Neural cell (in vitro differentiated cells): ENCODE measurements around the gene SAMD15. TPM values are rescaled to one million over a fixed set of nuclear protein-coding genes. Genes with fewer than 3 reads are reported as not detected.
"Not testable (repeated sequence)": the region's sequence is repeated elsewhere in the genome, so short reads cannot be mapped to it uniquely, and the experiment has no call there.

Experiments
- H2AFZ ChIP-seq: fragments of 200-600, 300-800 bp; sonication (generic), shearing (Covaris generic); 2 replicates; pipeline ENCODE4 v1.6.0; 2014; ENCODE audit warnings: low read depth, mild to moderate bottlenecking, antibody characterized with exemption, low read length, moderate library complexity
- H3F3A ChIP-seq: fragments of 200-600 bp; shearing (Covaris generic); 2 replicates; pipeline ENCODE4 v1.6.1; 2016; ENCODE audit warnings: mild to moderate bottlenecking, moderate library complexity, mixed read lengths, antibody characterized with exemption, low read length; ENCODE audit not compliant: insufficient read depth, poor library complexity, severe bottlenecking
- H3K27ac ChIP-seq: fragments of 200-600, 300-800 bp; sonication (generic), shearing (Covaris generic); 2 replicates; pipeline ENCODE4 v1.5.1; 2014; ENCODE audit warnings: mild to moderate bottlenecking, low read length, moderate library complexity
- H3K27me3 ChIP-seq: fragments of 300-800, 200-600 bp; sonication (generic), shearing (Covaris generic); 2 replicates; pipeline ENCODE4 v1.6.0; 2014; ENCODE audit warnings: mild to moderate bottlenecking, low read depth, low read length, moderate library complexity; ENCODE audit not compliant: insufficient read depth
- H3K36me3 ChIP-seq: fragments of 300-800, 200-600 bp; sonication (generic), shearing (Covaris generic); 2 replicates; pipeline ENCODE4 v1.5.1; 2014; ENCODE audit warnings: mild to moderate bottlenecking, antibody characterized with exemption, low read length, moderate library complexity; ENCODE audit not compliant: insufficient read depth
- H3K4me2 ChIP-seq: fragments of 300-800, 200-600 bp; sonication (generic), shearing (Covaris generic); 2 replicates; pipeline ENCODE4 v1.6.0; 2014; ENCODE audit warnings: mild to moderate bottlenecking, low read length
- H3K4me3 ChIP-seq: fragments of 300-800, 200-600 bp; sonication (generic), shearing (Covaris generic); 2 replicates; pipeline ENCODE4 v1.5.1; 2014; ENCODE audit warnings: mild to moderate bottlenecking, low read length, moderate library complexity
- H3K79me2 ChIP-seq: fragments of 200-600 bp; shearing (Covaris generic); replicated peaks from 2 replicates; pipeline ENCODE4 v1.6.0; 2014; ENCODE audit warnings: mild to moderate bottlenecking, low read length, moderate library complexity; ENCODE audit not compliant: insufficient read depth
- H3K9ac ChIP-seq: fragments of 300-800, 200-600 bp; sonication (generic), shearing (Covaris generic); 2 replicates; pipeline ENCODE4 v1.6.1; 2016; ENCODE audit warnings: mild to moderate bottlenecking, low read length, mixed read lengths
- H3K9me2 ChIP-seq: fragments of 200-600 bp; shearing (Covaris generic); 2 replicates; pipeline ENCODE4 v1.6.1; 2016; ENCODE audit warnings: mild to moderate bottlenecking, low read length, mixed read lengths; ENCODE audit not compliant: insufficient read depth
- H3K9me3 ChIP-seq: fragments of 200-600, 300-800 bp; sonication (generic), shearing (Covaris generic); 2 replicates; pipeline ENCODE4 v1.6.1; 2016; ENCODE audit warnings: mild to moderate bottlenecking, mixed run types, low read length, moderate library complexity, mixed read lengths
- H4K20me1 ChIP-seq: fragments of 200-600 bp; shearing (Covaris generic); 2 replicates; pipeline ENCODE4 v1.6.1; 2016; ENCODE audit warnings: mild to moderate bottlenecking, mixed run types; ENCODE audit not compliant: insufficient read depth
- EP300 ChIP-seq: fragments of 450-650 bp; conservative IDR thresholded peaks from 2 replicates; pipeline ENCODE4 v1.6.1; 2014; ENCODE audit warnings: antibody characterized with exemption, mild to moderate bottlenecking, moderate library complexity; ENCODE audit not compliant: poor library complexity, severe bottlenecking
- EZH2 ChIP-seq: fragments of 200-600, 300-800 bp; shearing (Covaris generic), sonication (generic); IDR thresholded peaks from 2 replicates; pipeline ENCODE4 v1.6.1; 2014; ENCODE audit warnings: antibody characterized with exemption, low read length, borderline replicate concordance, mild to moderate bottlenecking; ENCODE audit not compliant: insufficient read depth, poor library complexity, severe bottlenecking
- MXI1 ChIP-seq: fragments of 450-650 bp; conservative IDR thresholded peaks from 2 replicates; pipeline ENCODE4 v1.6.1; 2014; ENCODE audit warnings: antibody characterized with exemption, mild to moderate bottlenecking; ENCODE audit not compliant: poor library complexity, severe bottlenecking
- POLR2AphosphoS5 ChIP-seq: IDR thresholded peaks from 2 replicates; pipeline ENCODE4 v1.6.1; 2012
- RAD21 ChIP-seq: fragments of 450-650 bp; conservative IDR thresholded peaks from 2 replicates; pipeline ENCODE4 v1.6.1; 2014; ENCODE audit warnings: antibody characterized with exemption, mild to moderate bottlenecking, moderate library complexity
- REST ChIP-seq: IDR thresholded peaks from 2 replicates; pipeline ENCODE4 v1.6.1; 2012; ENCODE audit warnings: borderline replicate concordance
- SMC3 ChIP-seq: fragments of 450-650 bp; conservative IDR thresholded peaks from 2 replicates; pipeline ENCODE4 v1.6.1; 2014; ENCODE audit warnings: antibody characterized with exemption, mild to moderate bottlenecking, moderate library complexity; ENCODE audit not compliant: poor library complexity
- TAF1 ChIP-seq: IDR thresholded peaks from 2 replicates; pipeline ENCODE4 v1.6.1; 2012; ENCODE audit warnings: low read depth
- polyA plus RNA-seq: library from polyadenylated mRNA; depleted of rRNA; stranded (reverse); fragments of >200 nt; gene quantifications from 2 replicates; pipeline ENCODE4 v1.2.3, GENCODE V29; 2014
- TF ChIP-seq, protein P1 (sequence below): fragments of 450-650 bp; IDR thresholded peaks from 2 replicates; pipeline ENCODE4 v1.5.1; 2014; ENCODE audit warnings: antibody characterized with exemption, mild to moderate bottlenecking, moderate library complexity; ENCODE audit not compliant: poor library complexity, severe bottlenecking

Gene SAMD15
- polyA plus RNA-seq, 1 donor from 2014 or later, result 2.8 TPM

GRCh38 chr14:77416098-77416497 is 38.9 kb downstream of the SAMD15 start:
- not testable (repeated sequence) for H3K9me3 ChIP-seq, H3F3A ChIP-seq, H3K4me2 ChIP-seq, H3K9ac ChIP-seq, H3K27me3 ChIP-seq, H3K79me2 ChIP-seq, H2AFZ ChIP-seq, H3K36me3 ChIP-seq, H4K20me1 ChIP-seq, H3K27ac ChIP-seq, H3K4me3 ChIP-seq, H3K9me2 ChIP-seq

GRCh38 chr14:77416836-77417235 is 39.7 kb downstream of the SAMD15 start:
- H3K4me2 ChIP-seq, result no peak overlapping the region
- no peaks in the 10 kb centered on the region for H3F3A ChIP-seq
- no peak overlapping the region for H3K27ac ChIP-seq
- no peaks in the 10 kb centered on the region for H4K20me1 ChIP-seq
- no peak overlapping the region for H2AFZ ChIP-seq
- H3K9me3 ChIP-seq, result no peaks in the 10 kb centered on the region
- TF ChIP-seq POLR2AphosphoS5, result no peak
- TF ChIP-seq RAD21, result no peak
- no peak for TF ChIP-seq MXI1
- TF ChIP-seq, protein P1, sequence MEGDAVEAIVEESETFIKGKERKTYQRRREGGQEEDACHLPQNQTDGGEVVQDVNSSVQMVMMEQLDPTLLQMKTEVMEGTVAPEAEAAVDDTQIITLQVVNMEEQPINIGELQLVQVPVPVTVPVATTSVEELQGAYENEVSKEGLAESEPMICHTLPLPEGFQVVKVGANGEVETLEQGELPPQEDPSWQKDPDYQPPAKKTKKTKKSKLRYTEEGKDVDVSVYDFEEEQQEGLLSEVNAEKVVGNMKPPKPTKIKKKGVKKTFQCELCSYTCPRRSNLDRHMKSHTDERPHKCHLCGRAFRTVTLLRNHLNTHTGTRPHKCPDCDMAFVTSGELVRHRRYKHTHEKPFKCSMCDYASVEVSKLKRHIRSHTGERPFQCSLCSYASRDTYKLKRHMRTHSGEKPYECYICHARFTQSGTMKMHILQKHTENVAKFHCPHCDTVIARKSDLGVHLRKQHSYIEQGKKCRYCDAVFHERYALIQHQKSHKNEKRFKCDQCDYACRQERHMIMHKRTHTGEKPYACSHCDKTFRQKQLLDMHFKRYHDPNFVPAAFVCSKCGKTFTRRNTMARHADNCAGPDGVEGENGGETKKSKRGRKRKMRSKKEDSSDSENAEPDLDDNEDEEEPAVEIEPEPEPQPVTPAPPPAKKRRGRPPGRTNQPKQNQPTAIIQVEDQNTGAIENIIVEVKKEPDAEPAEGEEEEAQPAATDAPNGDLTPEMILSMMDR, result no peak
- TF ChIP-seq SMC3, result no peak
- TF ChIP-seq REST, result no peak
- no peak for TF ChIP-seq TAF1
- no peak for TF ChIP-seq EZH2
- TF ChIP-seq EP300, result no peak
- no peaks in the 10 kb centered on the region for H3K36me3 ChIP-seq
- H3K4me3 ChIP-seq, result no peak overlapping the region
- H3K79me2 ChIP-seq, result no peaks in the 10 kb centered on the region
- H3K9ac ChIP-seq, result no peak overlapping the region
- H3K9me2 ChIP-seq, result no peaks in the 10 kb centered on the region
- no peaks in the 10 kb centered on the region for H3K27me3 ChIP-seq

GRCh38 chr14:77421201-77421600 is 44.0 kb downstream of the SAMD15 start:
- H3K4me3 ChIP-seq, result no peak overlapping the region
- no peaks in the 10 kb centered on the region for H3F3A ChIP-seq
- H3K27ac ChIP-seq, result no peak overlapping the region
- H3K9me2 ChIP-seq, result no peaks in the 10 kb centered on the region
- no peak overlapping the region for H3K9ac ChIP-seq
- no peaks in the 10 kb centered on the region for H3K27me3 ChIP-seq
- H3K79me2 ChIP-seq, result no peaks in the 10 kb centered on the region
- TF ChIP-seq REST (no peak), SMC3 (no peak), EP300 (no peak), TAF1 (no peak), MXI1 (no peak), RAD21 (no peak), POLR2AphosphoS5 (no peak), EZH2 (no peak)
- TF ChIP-seq, protein P1, result no peak
- H3K9me3 ChIP-seq, result no peaks in the 10 kb centered on the region
- H2AFZ ChIP-seq, result no peak overlapping the region
- no peak overlapping the region for H3K4me2 ChIP-seq
- H3K36me3 ChIP-seq, result peaks cover 5% of the 10 kb centered on the region
- H4K20me1 ChIP-seq, result no peaks in the 10 kb centered on the region
